G401 (cell line): ENCODE data around the gene IGSF10. TPM values are rescaled to one million over a fixed set of nuclear protein-coding genes. Genes with fewer than 3 reads are reported as not detected.

ENCODE experiments used
- DNase-seq: peaks from one replicate; pipeline ENCODE4 v3.0.0-alpha.2; 2015; ENCODE audit warnings: low spot score
- in situ Hi-C: cut with HindIII; loops from 2 replicates; pipeline ENCODE4 v1.10.0; 2016; ENCODE audit warnings: low sequenced_read_pairs, mixed read lengths
- total RNA-seq: library from RNA; depleted of rRNA; stranded (reverse); fragments of >200 nt; shearing (Covaris generic); gene quantifications from 2 replicates; pipeline ENCODE4 v1.2.3, GENCODE V29; 2014; rRNA removed

The IGSF10 gene
- total RNA-seq, 1 experiment from 2014 or later = 0.07 TPM

DNA sequence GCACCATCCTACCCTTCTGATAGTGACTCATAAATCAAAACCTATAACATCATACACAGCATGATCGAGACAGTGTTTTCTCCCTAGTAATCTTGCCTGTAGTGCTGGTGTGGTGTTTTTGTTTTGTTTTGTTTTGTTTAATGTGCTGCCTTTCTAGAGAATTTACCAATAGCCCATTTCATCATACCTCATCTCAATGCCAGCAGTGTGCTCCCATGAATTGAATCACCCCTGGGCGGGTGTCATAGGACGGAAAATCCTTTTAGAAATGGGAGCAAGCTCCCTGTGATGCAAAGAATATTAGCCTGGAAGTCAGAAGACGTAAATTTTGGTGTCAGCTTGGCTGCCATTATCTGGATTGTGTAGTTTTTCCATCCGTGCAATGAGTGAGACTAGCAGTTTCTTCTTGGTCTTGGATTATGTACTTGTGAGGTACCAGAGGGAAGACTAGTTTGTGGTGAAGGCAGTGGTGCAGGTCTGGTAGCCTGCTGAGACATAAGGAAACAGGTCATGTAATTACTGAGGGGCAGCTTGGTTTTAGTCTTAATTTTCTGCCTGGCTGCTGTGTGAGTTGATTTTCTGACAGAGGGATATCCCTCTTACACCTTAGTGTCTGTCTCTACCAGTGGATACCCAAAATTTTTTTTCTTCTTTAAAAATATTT, 29.9 kb downstream of the IGSF10 start:
- DNase-seq = no peak

DNA sequence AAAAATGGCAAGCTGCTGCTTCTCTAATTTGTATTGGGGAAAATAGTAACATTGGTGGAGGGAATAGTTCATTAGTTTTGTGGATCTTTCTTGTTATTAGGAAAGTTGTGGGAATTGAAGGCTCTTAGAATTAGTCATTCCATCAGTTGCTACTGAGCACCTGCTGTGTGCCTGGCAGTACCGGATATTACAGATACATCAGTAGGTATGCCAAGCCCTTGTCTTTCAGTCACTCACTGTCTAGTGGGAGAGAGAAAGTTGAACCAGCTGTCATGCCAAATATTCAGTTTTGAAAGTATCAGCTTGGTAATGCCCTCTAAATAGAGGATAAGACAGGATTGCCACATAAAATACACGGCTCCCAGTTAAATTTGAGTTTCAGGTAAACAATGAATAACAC, 32.5 kb downstream of the IGSF10 start:
- DNase-seq = no peak
- in situ Hi-C loops = no loop called here

More for the DNA sequence above, 29.9 kb downstream of the IGSF10 start:
- in situ Hi-C loops = no loop called here

DNA sequence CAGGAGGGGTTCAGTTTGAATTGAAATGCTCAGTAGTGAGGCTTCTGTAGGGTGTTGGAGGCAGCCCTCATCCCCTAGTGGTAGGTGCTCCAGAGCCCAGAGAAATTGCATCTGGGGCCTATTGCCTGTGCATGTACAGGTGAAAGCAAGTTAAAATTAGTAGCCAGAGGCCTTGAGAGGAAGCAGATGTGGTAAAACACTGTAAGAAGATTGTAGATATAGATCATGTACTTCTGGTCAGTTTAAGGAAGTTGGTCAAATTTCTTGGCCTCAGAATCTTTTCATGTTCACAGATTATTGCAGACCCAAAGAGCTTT, 34.6 kb downstream of the IGSF10 start:
- no peak for DNase-seq
- in situ Hi-C loops = no loop called here

DNA sequence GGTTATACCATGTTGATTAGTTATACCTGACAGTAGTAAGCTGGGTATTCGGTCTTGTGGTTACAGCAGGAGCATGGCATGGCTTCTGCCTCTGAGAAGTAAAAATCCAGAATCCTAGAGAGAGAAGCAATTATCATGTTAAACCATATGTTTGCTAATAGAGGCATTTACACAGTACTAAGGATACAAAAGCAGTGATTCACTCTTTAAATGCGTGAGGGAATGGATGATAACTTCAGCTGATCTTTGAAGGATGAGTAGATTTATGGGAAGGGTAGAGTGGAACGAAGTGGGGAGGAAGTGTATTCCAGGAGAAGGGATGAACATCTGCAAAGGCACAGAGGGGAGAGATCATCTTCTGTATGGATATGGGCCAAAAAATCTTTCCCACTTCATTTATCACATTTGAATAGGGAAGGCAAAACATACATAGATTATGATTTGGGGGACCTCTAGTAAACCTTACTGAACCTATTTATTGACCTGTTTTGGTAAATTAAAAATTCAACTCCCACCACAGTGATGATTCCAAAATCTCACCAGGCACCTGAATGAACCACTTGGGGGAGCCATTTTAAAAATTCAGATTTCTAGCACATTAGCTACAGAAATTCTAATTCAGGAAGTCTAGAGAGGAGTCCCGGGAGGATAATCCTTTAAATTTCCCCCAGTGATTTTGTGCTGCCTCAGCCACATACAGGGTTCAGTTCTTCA, 35.1 kb downstream of the IGSF10 start:
- in situ Hi-C loops = no loop called here
- DNase-seq = no peak

DNA sequence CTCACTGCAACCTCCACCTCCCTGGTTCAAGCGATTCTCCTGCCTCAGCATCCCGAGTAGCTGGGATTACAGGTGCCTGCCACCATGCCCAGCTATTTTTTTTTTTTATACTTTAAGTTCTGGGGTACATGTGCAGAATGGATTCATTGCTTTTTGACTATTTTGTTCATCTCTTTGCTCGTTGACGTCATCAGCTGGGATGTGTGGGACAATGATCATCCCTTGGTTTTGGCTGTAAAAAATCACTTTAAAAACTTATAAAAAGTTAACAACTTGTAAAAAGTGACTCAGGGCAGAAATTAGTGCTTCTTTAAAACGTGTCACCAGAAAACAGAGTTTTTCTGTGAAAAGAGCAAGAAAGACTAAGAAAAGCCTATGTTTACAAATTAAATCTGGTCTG, 37.8 kb downstream of the IGSF10 start:
- no peak for DNase-seq
- in situ Hi-C loops = no loop called here

DNA sequence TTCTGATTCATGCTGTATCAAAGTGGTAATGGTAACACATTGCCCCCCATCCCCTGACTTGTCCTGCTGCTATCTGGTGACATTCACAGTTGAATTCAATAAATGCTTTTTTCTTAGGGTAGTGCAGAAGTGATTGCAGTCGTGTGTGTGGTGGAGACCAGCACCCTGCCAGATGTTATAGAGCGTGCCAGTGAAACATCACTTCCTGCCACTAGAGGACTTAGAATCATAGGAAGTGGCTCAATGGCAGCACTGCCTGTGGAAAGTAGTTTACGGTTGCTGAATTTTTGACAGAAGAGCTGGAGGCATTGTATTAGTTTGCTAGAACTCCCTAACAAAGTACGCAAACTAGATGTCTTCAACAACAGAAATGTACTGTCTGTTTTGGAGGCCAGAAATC, 38.9 kb downstream of the IGSF10 start:
- no peak for DNase-seq

DNA sequence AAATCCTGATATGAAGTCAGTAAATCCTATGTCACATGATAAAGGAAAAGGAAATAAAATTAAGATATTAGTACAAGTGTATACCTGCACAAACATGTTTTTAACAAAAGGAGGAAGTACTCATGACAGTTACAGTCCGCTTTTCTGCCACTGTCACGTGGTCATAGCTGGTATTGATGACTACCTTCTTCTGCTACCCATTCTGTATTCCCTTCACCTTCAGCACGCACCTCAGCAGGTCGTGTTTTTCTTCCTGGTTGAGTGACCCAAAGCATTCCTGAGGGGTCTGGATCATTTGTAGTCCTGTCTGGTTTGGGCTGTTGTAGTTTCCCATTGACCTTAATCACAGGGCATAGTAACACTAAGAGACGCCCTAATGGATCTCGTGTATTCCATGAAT, 41.1 kb downstream of the IGSF10 start:
- DNase-seq = no peak
- in situ Hi-C loops = no loop called here

More for the DNA sequence above, 38.9 kb downstream of the IGSF10 start:
- in situ Hi-C loops = no loop called here

DNA sequence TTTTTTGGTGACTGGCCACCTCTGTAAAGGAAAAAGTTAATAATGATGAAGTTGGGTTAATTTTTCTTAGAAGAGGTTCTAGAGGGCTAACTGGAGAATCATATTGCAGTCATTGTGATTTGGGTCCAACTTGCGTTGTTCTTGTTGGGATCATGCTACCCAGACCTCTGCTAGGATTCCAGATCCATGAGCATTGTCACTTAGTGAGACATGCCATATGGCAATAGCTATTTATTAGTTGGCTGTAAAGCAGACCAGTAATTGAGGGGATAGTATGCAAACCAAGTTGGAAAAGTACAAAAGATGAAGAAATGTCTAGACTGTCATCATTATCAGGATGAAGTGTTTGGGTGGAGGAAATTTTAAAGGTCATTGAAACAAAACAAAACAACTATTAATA, 45.6 kb downstream of the IGSF10 start:
- no peak for DNase-seq
- in situ Hi-C loops = no loop called here

DNA sequence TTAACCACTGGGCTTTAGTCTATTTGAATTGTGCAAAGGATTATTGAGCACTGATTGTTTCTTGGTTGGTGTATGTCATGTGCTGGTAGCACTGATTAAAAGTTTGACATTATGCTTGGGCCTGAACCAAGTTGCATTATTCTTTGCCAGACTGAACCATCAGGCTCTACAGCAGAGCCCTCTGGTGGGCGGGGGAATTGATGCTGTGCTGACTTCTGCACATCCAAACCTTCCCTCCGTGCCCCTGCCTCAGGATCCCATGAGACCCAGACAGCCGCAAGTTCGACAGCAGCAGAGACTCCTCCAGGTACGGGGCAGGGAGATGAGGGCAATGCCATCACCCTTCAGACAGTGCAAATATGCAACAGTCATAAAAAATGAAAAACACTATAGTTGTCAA, 47.9 kb downstream of the IGSF10 start:
- DNase-seq = no peak
- in situ Hi-C loops = no loop called here

Other genes starting within 250 kb of the IGSF10 start
- gene P2RY14, start 182.5 kb downstream of the IGSF10 start, total RNA-seq = not detected in 2 replicates
- gene GPR87, start 144.2 kb downstream of the IGSF10 start, total RNA-seq = 0.20 TPM in 1 of 2 replicates, not detected in the other
- gene P2RY13, start 131.5 kb downstream of the IGSF10 start, total RNA-seq = not detected in 2 replicates
- not detected in 2 replicates for gene P2RY12, start 76.3 kb downstream of the IGSF10 start, total RNA-seq